GM06990 (cell line): Measurements from ENCODE around the gene MUTYH.
A peak's percentile ranks its signal among the peaks of the same experiment; 100 is the strongest.

Experiments
- DNase-seq: peaks from one replicate; pipeline ENCODE4 v3.0.0-alpha.2; 2011; ENCODE audit not compliant: insufficient read length; ENCODE audit errors: extremely low read depth
- H3K27me3 ChIP-seq: replicated peaks from 2 replicates; pipeline ENCODE4 v1.6.0; 2011; ENCODE audit warnings: low read length; ENCODE audit not compliant: control insufficient read depth, insufficient read depth
- H3K36me3 ChIP-seq: 2 replicates; pipeline ENCODE4 v1.5.1; 2011; ENCODE audit warnings: low read length; ENCODE audit not compliant: control insufficient read depth, insufficient read depth
- H3K4me3 ChIP-seq: replicated peaks from 2 replicates; pipeline ENCODE4 v1.5.1; 2011; ENCODE audit warnings: low read depth, mild to moderate bottlenecking, control low read depth, low read length
- TF ChIP-seq, protein P1 (sequence below): IDR thresholded peaks from 2 replicates; pipeline ENCODE4 v1.5.1; 2011; ENCODE audit warnings: low read length, control low read depth, mild to moderate bottlenecking, inconsistent platforms; ENCODE audit not compliant: insufficient read depth, poor library complexity, severe bottlenecking

Gene MUTYH

DNA sequence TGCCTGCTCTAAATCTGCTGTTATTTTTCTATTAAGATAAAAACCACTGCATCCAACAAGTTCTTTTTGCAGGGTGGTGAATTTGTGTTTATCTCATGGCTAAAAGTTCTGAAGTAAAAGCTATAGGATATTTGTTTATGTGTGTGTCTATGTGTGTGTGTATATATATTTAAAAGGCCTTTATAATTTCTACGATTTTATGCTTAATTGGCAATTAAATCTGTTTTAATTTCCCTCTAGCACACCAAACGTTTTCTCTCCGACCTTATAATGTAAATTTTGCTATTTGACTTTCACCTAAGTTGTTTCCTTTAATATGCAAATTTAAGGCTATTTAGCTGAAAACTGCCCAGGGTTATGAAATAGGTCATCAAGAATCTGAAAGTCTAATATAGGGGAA, 33.3 kb downstream of the MUTYH start:
- TF ChIP-seq, protein P1, sequence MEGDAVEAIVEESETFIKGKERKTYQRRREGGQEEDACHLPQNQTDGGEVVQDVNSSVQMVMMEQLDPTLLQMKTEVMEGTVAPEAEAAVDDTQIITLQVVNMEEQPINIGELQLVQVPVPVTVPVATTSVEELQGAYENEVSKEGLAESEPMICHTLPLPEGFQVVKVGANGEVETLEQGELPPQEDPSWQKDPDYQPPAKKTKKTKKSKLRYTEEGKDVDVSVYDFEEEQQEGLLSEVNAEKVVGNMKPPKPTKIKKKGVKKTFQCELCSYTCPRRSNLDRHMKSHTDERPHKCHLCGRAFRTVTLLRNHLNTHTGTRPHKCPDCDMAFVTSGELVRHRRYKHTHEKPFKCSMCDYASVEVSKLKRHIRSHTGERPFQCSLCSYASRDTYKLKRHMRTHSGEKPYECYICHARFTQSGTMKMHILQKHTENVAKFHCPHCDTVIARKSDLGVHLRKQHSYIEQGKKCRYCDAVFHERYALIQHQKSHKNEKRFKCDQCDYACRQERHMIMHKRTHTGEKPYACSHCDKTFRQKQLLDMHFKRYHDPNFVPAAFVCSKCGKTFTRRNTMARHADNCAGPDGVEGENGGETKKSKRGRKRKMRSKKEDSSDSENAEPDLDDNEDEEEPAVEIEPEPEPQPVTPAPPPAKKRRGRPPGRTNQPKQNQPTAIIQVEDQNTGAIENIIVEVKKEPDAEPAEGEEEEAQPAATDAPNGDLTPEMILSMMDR = no peak
- no peaks in the 10 kb centered on the region for H3K27me3 ChIP-seq
- no peak overlapping the region for H3K4me3 ChIP-seq
- H3K36me3 ChIP-seq = no peaks in the 10 kb centered on the region
- no peak for DNase-seq

- peak; percentile 59 for DNase-seq
- no peaks in the 10 kb centered on the region for H3K27me3 ChIP-seq
- H3K36me3 ChIP-seq = no peaks in the 10 kb centered on the region
- TF ChIP-seq, protein P1 = no peak
- peak overlapping the region; percentile 14 for H3K4me3 ChIP-seq
These were observed 33.9 kb downstream of the MUTYH start for GRCh38 chr1:45306319-45306718.

GRCh38 chr1:45305231-45305630, 35.0 kb downstream of the MUTYH start:
- H3K36me3 ChIP-seq = no peaks in the 10 kb centered on the region
- H3K27me3 ChIP-seq = no peaks in the 10 kb centered on the region
- TF ChIP-seq, protein P1 = no peak
- no peak for DNase-seq
- no peak overlapping the region for H3K4me3 ChIP-seq

DNA sequence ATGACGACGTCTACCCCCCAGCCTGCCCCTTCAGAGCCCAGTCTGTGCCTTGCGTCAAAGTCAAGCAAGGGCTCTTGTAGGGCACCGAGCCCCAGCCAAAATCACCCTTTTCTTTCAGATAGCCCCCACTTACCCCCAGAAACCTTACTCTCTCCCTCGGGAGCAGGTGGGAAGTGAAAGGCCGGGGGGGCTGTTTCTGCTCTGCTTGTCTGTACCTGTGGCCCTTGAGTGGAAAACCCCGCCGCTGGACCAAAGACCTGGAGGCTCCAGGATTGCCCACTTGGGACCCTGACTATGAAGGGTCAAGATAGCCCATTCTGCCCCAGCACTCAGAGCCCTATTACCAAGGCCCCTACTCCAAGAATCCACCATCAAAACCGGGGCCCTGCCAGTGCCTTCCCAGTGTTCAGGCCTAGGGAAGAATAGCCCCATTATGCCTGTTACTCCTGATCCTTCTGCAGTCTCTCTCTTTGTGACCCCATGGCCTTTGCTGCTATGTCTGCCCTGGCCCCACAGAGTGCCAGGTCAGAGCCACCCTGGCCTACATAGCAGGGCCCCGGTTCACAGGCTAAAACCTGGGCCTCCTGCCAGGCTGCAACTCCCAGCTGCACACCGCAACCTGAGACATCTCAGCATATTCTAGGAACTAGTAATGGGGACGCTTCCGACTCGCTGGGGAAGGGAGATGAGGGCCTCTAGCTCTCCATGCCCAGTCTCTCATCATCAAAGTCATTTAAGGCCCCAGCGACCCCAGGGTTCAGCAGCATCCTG, 35.7 kb downstream of the MUTYH start:
- Histone ChIP-seq H3K4me3 (peak overlapping the region; percentile 80), H3K27me3 (no peaks in the 10 kb centered on the region), H3K36me3 (no peaks in the 10 kb centered on the region)
- TF ChIP-seq, protein P1 = no peak
- peak; percentile 50 for DNase-seq

GRCh38 chr1:45303520-45304310, 36.5 kb downstream of the MUTYH start:
- TF ChIP-seq, protein P1 = peak; percentile 81
- Histone ChIP-seq H3K4me3 (peak overlapping the region; percentile 80), H3K36me3 (no peaks in the 10 kb centered on the region), H3K27me3 (no peaks in the 10 kb centered on the region)
- peak; percentile 97 for DNase-seq
